ENCODE results near the gene CES3.
A peak's percentile ranks its signal among the peaks of the same experiment; 100 is the strongest.
"Not testable (repeated sequence)": the region's sequence is repeated elsewhere in the genome, so short reads cannot be mapped to it uniquely, and the experiment has no call there.

CES3 gene

DNA sequence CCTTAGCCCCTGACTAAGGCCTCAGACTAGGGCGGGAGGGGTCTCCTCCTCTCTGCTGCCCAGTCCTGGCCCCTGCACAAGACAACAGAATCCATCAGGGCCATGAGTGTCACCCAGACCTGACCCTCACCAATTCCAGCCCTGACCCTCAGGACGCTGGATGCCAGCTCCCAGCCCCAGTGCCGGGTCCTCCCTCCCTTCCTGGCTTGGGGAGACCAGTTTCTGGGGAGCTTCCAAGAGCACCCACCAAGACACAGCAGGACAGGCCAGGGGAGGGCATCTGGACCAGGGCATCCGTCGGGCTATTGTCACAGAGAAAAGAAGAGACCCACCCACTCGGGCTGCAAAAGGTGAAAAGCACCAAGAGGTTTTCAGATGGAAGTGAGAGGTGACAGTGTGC, 12.7 kb downstream of the CES3 start:
- DNase-seq = no peak

DNA sequence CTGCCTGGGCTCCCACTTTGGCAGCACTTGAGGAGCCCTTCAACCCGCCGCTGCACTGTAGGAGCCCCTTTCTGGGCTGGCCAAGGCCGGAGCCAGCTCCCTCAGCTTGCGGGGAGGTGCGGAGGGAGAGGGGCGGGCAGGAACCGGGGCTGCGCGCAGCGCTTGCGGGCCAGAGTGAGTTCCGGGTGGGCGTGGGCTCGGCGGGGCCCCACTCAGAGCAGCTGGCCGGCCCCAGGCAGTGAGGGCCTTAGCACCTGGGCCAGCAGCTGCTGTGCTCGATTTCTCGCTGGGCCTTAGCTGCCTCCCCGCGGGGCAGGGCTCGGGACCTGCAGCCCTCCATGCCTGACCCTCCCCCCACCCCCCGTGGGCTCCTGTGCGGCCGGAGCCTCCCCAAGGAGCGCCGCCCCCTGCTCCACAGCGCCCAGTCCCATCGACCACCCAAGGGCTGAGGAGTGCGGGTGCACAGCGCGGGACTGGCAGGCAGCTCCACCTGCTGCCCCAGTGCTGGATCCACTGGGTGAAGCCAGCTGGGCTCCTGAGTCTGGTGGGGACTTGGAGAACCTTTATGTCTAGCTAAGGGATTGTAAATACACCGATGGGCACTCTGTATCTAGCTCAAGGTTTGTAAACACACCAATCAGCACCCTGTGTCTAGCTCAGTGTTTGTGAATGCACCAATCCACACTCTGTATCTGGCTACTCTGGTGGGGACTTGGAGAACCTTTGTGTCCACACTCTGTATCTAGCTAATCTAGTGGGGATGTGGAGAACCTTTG, 13.3 kb downstream of the CES3 start:
- DNase-seq = not testable (repeated sequence)

DNA sequence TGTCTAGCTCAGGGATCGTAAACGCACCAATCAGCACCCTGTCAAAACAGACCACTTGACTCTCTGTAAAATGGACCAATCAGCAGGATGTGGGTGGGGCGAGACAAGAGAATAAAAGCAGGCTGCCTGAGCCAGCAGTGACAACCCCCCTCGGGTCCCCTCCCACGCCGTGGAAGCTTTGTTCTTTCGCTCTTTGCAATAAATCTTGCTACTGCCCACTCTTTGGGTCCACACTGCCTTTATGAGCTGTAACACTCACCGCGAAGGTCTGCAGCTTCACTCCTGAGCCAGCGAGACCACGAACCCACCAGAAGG, 13.8 kb downstream of the CES3 start:
- not testable (repeated sequence) for DNase-seq

DNA sequence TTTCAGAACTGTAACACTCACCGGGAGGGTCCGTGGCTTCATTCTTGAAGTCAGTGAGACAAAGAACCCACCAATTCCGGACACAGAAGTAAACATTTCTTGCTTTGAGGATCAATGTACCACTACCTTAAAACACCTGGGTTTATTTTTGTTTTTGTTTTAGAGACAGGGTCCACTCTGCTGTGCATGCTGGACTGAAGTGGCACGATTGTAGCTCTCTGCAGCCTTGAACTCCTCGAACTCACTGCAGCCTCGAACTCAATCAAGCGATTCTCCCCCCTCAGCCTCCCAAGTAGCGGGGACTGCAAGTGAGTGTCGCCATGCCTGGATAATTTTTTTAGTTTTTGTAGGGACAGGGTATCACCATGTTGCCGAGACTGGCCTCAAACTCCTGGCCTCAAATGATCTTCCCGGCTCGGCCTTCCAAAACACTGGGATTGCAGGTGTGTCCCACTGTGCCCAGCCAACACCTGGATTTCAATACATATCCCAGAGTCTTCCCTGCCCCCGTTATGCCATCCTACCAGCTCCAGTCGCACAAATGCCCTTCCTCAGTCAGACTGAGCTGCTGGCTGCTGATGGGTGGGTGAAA, 14.3 kb downstream of the CES3 start:
- DNase-seq = no peak

DNA sequence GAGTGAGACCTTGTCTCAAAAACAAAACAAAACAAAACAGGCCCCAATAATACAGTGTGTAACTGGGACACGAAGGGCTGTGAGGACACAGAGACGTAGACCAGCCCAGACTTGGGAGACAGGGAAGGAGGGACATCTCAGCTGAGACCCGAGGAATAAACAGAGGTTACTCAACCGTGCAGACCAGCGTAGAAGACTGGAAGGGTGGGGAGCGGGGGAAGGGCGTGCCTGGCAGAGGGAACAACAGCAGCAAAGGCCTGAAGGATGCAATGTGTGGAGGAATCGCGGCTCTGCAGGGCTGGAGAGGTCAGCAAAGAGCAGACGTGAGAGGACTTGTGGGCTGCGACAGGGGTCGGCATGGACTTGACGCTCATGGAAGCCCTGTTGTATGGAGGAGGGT, 15.7 kb downstream of the CES3 start:
- DNase-seq = no peak

DNA sequence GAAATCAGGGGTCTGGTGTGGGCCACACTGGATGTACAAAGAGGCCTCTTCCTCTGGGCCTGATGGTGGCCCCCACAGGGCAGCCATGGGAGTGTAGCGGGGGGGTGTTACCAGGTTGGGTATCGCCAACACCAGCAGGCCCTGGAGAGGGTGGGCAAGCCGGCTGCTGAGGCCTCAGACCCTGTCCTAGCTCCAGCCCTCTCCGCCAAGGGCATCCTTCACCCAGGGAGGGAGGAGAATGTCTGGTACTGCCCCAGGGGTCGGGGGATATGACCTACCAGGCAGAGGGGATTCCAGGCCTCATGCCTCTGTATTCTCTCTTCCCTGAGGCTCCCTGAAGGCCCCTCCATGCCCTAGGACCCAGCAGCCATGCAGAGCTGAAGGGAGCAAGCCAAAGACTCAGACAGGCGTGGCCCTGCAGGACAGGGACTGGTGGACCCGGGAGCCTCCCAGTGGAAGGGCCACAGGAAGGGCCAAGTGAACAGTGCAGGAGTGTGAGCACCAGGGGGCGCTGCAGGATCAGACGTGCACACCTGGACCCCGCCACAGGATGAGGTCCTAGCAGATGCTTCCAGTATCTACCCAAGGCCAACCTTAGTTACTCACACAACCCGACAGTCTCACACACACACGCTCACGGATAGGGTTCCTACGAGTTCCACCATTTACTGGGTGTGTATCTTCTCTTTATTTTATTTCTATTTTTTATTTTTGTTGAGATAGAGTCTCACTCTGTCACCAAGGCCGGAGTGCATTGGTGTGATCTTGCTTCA, 16.5 kb downstream of the CES3 start:
- DNase-seq = peak; percentile 47

DNA sequence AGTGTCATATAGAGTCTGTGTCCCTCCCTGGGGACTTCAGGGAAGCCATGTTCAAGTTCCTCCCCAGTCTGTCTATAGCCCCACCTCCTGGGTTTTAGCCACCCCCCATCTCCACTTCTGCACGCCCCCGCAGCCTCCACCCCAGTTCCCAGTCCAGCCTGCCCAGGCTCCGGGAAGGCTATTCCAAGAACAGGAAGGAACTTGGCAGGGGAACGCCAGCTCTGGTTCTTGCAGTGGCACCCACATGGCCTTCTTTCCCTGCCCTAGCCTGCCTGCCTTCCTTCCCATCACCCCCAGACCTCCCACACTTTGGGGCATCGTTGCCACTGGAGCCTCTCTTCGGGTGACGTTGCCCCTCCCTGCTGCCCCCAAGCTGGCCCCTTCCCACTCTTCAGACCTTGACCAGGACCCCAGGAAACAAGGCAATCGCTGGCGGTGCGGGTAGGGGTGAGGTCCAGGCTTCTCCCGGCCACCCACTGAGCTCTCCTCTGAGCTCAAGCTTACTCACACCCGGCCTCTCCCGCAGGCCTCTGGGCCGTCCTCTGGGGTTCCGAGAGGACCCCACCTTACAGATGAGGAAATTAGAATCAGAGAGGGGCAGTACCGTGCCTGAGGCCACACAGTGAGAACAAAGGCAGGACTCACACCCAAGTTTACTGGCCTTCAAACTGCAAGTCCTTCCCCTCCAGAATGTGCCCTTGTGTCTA, 18.1 kb downstream of the CES3 start:
- DNase-seq = no peak

DNA sequence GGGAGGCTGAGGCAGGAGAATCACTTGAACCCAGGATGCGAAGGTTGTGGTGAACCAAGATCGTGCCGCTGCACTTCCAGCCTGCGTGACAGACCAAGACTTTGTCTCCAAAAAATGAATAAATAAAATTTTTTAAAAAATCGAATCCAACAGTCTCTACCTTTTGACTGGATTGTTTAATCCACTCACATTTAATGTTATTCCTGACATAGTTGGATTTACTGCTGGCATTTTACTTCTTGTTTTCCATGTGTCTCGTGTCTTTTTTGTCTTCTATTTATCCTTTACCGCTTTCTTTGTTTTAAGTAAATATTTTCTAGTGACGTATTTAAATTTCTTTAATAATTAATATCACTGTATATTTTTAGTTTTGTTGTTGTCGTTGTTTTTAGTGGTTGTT, 22.0 kb downstream of the CES3 start:
- DNase-seq = no peak

DNA sequence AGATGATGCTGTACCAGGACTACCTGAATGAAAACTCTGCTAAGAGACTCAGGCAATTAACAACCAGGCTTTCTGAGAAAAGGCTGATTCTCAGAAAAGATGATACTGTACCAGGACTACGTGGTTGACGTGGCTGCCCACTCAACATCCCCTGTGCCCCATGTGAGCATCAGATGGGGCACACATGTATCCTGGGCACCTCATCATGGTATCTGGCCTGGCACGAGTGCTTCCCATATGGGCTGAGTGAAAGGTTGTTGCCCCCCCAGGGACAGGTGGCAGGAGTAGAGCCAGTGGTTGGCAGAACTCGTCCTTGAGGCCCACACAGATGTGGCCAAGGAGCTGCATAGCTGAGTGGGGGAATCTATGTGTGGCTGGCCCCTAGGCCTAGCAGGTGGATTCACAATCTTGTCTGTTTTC, 23.8 kb downstream of the CES3 start:
- no peak for DNase-seq

DNA sequence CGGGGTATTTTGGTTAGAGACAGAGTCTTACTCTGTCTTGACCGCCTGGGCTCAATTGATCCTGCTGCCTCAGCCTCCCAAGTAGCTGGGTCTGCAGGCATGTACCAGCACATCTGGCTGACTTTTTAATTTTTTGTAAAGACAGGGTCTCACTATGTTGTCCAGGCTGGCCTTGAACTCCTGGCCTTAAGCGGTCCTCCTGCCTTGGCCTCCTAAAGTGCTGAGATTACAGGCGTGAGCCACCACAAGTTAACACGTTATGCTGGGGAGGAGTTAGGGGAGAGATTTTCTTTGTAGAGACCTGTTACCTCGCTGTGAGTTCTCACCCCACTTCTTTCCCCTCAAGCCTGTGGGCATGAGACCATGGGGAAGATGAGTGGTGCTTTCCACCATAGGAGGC, 25.5 kb downstream of the CES3 start:
- no peak for DNase-seq

DNA sequence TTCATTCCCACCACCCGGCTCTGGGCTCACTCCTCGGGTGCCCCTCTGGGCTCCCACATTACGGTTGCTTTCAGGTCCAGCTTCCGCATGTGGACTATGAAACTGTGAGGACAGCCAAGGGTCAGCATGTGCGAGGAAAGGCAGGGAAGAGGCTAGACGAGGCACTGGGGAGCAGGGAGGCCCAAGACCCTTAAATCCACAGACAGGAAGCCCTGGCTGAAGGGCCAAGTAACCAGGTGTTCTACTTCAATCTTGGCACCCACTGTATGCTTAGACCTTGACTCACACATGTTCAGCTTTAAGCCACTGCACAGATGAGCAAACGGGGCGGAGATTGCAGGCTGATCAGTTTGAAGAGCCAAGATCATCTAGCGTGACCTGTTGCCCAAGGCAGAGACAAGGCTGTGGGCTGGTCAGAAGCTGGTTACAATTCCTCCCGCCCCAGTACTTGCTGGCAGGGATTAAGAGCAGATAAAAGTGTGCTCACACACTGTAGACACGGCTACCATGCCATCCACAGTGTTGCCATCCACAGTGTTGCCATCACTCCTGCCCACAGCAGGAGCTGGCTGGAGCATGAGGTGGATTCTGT, 27.2 kb downstream of the CES3 start, which contains the start of gene CES4A:
Gene CES4A, plus strand, starts transcription at position 393 of the 592 bp plus-strand sequence. Its CDS starts 184 bp downstream, at position 577.
- peak; percentile 27 for DNase-seq

DNA sequence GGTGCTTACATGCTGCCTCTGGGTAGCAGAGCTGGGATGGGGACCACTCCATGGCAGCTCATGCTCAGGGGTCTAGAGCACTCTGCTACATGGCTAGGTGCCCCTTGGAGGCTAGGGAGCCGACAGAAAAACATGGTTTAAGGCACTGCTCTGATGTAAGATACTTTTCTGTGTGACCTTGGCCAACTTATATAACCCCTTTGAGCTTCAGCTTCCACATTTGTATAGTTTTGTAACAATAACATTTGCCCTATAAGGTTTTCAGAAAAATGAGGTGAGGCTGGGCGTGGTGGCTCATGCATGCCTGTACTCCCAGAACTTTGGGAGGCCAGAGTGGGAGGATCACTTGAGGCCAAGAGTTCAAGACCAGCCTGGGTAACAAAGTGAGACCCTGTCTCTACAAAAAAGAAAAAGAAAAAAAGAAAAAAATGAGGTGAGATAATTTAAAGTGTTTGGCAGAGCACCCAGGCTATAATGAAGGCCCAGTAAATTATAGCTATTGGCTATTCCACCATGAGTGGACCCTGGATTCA, 30.5 kb downstream of the CES3 start:
- no peak for DNase-seq

DNA sequence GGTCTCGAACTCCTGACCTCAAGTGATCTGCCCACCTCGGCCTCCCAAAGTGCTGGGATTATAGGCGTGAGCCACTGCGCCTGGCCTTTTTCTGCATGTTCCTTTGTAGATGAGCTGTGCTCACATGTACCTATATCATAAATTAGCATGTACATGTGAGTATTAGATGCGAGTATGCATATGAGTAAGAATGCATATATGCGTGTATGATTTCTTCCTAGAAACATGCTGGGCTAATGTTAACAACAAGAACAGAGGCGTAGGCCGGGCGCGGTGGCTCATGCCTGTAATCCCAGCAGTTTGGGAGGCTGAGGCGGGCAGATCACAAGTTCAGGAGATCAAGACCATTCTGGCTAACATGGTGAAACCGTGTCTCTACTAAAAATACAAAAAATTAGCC, 32.5 kb downstream of the CES3 start:
- DNase-seq = not testable (repeated sequence)

DNA sequence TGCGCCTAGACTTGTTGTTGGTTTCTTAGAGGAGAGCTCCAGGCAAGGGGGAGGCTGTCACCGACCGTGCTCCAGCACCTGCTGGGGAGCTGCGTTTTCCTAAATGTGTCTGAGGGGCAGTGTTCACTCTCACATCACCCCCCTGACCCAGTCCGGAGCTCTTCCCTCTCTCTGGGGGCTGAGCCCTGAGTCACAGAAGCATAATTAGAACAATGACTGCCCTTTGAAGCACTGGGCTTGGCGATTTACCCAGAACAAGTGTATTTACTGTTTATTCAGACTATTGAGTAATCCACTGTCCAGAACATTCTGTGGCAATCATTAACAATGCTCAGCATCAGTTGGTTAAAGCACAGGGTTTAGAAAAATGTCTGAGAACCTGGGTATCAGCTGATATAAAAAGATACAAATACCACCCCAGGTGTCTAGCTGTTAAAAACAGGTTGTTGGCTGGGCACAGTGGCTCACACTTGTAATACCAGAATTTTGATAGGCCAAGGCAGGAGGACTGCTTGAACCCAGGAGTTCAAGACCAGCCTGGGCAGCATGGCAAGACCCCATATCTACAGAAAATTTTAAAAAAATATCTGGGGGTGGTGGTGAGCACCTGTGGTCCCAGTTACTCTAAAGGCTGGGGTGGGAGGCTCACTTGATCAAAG, 35.4 kb downstream of the CES3 start:
- no peak for DNase-seq

DNA sequence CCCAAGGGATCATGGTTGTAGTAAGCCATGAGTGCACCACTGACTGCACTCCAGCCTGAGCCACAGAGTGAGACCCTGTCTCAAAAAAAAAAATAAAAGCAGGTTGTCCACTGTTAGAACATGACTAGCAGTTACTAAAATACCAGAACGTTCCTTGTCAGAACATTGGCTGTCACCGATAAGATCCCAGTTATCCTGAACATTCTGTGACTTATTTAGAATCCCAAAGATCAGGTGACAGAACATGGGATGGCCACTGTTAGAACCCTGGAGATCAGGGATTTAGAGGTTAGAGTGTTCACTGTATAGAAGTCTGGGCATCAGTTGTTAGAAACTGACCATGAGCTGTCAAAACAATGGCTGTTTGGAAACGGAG, 35.9 kb downstream of the CES3 start:
- DNase-seq = no peak

DNA sequence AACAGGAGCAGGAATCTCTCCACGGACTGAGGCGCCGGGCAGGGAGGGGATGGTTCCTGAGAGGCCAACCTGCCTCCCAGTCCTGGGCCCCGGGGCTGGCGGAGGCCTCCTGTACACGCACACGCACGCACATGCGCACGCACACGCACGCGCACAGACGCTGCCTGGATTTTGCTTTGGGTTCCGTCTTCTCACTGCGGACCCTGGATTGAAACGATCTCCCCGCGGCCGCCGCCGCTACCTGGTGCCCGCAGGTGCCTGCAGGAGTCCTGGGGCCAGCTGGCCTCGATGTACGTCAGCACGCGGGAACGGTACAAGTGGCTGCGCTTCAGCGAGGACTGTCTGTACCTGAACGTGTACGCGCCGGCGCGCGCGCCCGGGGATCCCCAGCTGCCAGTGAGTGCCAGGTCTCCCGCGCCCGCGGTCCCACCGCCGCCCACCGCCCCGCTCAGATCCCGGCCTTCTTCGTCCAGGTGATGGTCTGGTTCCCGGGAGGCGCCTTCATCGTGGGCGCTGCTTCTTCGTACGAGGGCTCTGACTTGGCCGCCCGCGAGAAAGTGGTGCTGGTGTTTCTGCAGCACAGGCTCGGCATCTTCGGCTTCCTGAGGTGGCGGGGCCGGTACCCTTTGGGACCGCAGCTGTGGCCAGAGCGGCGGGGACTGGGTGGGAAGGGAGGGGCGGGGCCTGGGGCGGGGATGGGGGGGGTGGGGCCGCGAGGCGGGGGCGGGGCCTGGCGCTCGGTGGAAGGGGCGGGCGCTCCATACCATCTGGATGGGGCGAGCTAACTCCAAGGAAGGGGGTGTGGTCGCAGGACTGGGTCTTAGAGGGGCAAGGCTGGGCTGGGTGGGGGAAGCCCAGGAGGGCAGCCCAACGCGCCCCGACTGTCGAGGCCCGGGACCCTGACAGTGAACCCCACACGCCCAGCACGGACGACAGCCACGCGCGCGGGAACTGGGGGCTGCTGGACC, 39.6 kb downstream of the CES3 start:
- DNase-seq = no peak

DNA sequence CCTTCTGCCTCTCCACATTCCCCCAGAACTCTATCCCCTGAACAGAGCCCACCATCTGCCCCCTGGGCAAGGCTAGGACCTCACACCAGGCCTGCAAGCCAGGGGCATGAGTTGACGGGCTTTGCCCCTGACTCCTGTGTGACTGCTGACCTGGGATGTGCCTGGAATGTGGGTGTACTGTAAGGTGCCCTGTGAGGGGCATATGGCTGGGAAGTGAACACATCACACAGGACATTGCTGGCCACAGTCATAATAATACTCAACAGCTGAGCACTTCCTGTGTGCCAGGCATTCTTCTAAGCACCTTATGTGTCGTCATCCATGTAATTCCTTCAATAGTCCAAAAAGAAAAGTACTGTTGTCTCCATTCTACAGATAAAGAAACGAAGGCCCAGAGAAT, 40.7 kb downstream of the CES3 start:
- no peak for DNase-seq

DNA sequence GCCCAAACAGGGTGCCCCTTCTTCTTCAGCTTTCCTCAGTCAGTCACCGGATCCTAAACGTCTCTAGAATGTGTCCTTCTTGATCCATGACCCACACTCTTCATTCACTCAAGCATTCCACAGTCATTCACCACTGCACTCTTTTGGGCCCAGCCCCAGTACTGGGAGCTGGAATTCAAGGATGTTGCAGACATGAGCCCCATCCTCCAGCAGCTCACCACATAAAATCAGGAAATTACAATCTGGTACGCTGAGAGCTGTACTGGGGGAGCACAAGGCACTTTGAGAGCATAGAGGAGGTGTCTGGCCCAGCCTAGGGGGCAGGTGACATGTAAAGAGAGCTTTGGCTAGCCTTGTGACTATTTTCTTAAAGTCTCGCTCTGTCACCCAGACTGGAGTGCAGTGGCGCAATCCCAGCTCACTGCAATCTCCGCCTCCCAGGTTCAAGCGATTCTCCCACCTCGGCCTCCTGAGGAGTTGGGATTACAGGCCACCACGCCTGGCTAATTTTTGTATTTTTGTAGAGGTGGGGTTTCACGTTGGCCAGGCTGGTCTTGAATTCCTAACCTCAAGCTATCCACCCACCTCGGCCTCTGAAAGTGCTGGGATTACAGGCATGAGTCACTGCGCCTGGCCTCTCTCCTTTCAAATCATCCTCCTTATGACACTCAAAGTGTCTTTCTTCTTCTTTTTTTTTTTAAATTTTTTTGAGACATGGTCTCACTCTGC, 46.0 kb downstream of the CES3 start:
- DNase-seq = no peak

DNA sequence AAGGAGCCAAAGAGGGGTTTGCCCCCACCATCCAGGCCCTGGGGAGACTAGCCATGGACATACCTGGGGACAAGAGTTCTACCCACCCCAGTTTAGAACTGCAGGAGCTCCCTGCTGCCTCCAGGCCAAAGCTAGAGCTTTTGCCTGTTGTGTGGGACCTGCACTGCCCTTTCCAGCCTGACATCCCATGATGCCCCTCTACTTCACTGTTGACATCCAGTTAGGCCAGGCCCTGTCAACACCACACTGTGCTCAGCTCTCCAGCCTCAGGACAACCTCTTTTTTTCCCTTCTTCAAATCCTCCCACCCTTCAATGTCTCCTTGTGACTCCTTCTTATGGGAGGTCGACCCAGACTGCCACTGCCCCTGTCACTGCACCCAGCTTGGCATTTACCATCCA, 48.1 kb downstream of the CES3 start:
- DNase-seq = no peak

DNA sequence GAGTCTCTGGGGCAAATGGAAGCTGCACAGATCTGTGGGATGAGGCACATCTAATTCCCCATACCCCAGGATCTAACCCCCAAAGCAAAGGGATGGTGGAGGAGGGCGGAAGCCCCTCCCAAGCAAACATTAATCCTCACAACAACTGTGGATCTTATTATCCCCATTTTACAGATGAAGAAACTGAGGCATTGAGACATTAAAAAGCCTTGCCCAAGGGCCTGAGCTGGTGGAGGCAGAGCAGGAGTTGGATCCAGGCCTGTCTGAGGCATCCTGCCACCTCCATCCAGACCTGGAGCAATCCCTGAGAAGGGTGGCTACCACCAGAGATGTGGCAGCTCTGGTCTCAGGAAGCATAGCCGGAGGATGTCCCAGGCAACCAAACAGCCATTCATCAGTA, 50.2 kb downstream of the CES3 start:
- DNase-seq = no peak

Measured in NCI-H524 treated with DMSO at 0.1 percent for 48 hours (cell line).